ENCODE data around the gene HRK.

Gene HRK

GRCh38 chr12:116849216-116849615 is 32.0 kb downstream of the HRK start:
- H3K27me3 ChIP-seq (ENCODE audit: insufficient read depth, low read length) = peaks cover 30% of the 10 kb centered on the region
- H3K79me2 ChIP-seq (ENCODE audit: control insufficient read depth, insufficient read depth, low read length, unreplicated experiment) = no peaks in the 10 kb centered on the region
- H3K4me1 ChIP-seq (ENCODE audit: control insufficient read depth, insufficient read depth, low read length, unreplicated experiment) = no peaks in the 10 kb centered on the region
- H2AFZ ChIP-seq (ENCODE audit: low read length, unreplicated experiment) = no peak overlapping the region
- no peak overlapping the region for H3K27ac ChIP-seq (ENCODE audit: low read depth, low read length)
- H3K4me3 ChIP-seq (ENCODE audit: low read depth, low read length) = no peak overlapping the region
- H3K36me3 ChIP-seq (ENCODE audit: insufficient read depth, low read length) = no peaks in the 10 kb centered on the region

- Histone ChIP-seq H3K27me3 (ENCODE audit: insufficient read depth, low read length) (peaks cover 8% of the 10 kb centered on the region; the same call in 1 of the 2 replicates), H2AFZ (ENCODE audit: low read length, unreplicated experiment) (no peak overlapping the region), H3K4me1 (ENCODE audit: control insufficient read depth, insufficient read depth, low read length, unreplicated experiment) (no peaks in the 10 kb centered on the region), H3K36me3 (ENCODE audit: insufficient read depth, low read length) (no peaks in the 10 kb centered on the region), H3K79me2 (ENCODE audit: control insufficient read depth, insufficient read depth, low read length, unreplicated experiment) (no peaks in the 10 kb centered on the region), H3K4me3 (ENCODE audit: low read depth, low read length) (no peak overlapping the region), H3K27ac (ENCODE audit: low read depth, low read length) (no peak overlapping the region)
These were observed 38.2 kb downstream of the HRK start for GRCh38 chr12:116843085-116843484.

GRCh38 chr12:116839287-116839830 is 41.9 kb downstream of the HRK start:
- H3K36me3 ChIP-seq (ENCODE audit: insufficient read depth, low read length) = no peaks in the 10 kb centered on the region
- H3K27me3 ChIP-seq (ENCODE audit: insufficient read depth, low read length) = peaks cover 4% of the 10 kb centered on the region; the same call in 1 of the 2 replicates
- no peaks in the 10 kb centered on the region for H3K4me1 ChIP-seq (ENCODE audit: control insufficient read depth, insufficient read depth, low read length, unreplicated experiment)
- H3K27ac ChIP-seq (ENCODE audit: low read depth, low read length) = no peak overlapping the region
- no peaks in the 10 kb centered on the region for H3K79me2 ChIP-seq (ENCODE audit: control insufficient read depth, insufficient read depth, low read length, unreplicated experiment)
- no peak overlapping the region for H2AFZ ChIP-seq (ENCODE audit: low read length, unreplicated experiment)
- H3K4me3 ChIP-seq (ENCODE audit: low read depth, low read length) = no peak overlapping the region

GRCh38 chr12:116838365-116838764 is 42.9 kb downstream of the HRK start:
- no peak overlapping the region for H2AFZ ChIP-seq (ENCODE audit: low read length, unreplicated experiment)
- H3K4me1 ChIP-seq (ENCODE audit: control insufficient read depth, insufficient read depth, low read length, unreplicated experiment) = no peaks in the 10 kb centered on the region
- no peak overlapping the region for H3K4me3 ChIP-seq (ENCODE audit: low read depth, low read length)
- H3K36me3 ChIP-seq (ENCODE audit: insufficient read depth, low read length) = no peaks in the 10 kb centered on the region
- H3K27ac ChIP-seq (ENCODE audit: low read depth, low read length) = no peak overlapping the region
- no peaks in the 10 kb centered on the region for H3K79me2 ChIP-seq (ENCODE audit: control insufficient read depth, insufficient read depth, low read length, unreplicated experiment)
- H3K27me3 ChIP-seq (ENCODE audit: insufficient read depth, low read length) = peaks cover 4% of the 10 kb centered on the region; the same call in 1 of the 2 replicates

- no peak overlapping the region for H3K4me3 ChIP-seq (ENCODE audit: low read depth, low read length)
- no peaks in the 10 kb centered on the region for H3K4me1 ChIP-seq (ENCODE audit: control insufficient read depth, insufficient read depth, low read length, unreplicated experiment)
- H3K79me2 ChIP-seq (ENCODE audit: control insufficient read depth, insufficient read depth, low read length, unreplicated experiment) = no peaks in the 10 kb centered on the region
- no peak overlapping the region for H2AFZ ChIP-seq (ENCODE audit: low read length, unreplicated experiment)
- no peaks in the 10 kb centered on the region for H3K36me3 ChIP-seq (ENCODE audit: insufficient read depth, low read length)
- H3K27me3 ChIP-seq (ENCODE audit: insufficient read depth, low read length) = peaks cover 4% of the 10 kb centered on the region; the same call in 1 of the 2 replicates
- H3K27ac ChIP-seq (ENCODE audit: low read depth, low read length) = no peak overlapping the region
These were observed 44.1 kb downstream of the HRK start for GRCh38 chr12:116837097-116837496.

GRCh38 chr12:116835484-116835883 is 45.8 kb downstream of the HRK start:
- Histone ChIP-seq H3K4me1 (ENCODE audit: control insufficient read depth, insufficient read depth, low read length, unreplicated experiment) (no peaks in the 10 kb centered on the region), H3K79me2 (ENCODE audit: control insufficient read depth, insufficient read depth, low read length, unreplicated experiment) (no peaks in the 10 kb centered on the region), H3K27me3 (ENCODE audit: insufficient read depth, low read length) (peaks cover 4% of the 10 kb centered on the region), H3K27ac (ENCODE audit: low read depth, low read length) (no peak overlapping the region), H3K36me3 (ENCODE audit: insufficient read depth, low read length) (no peaks in the 10 kb centered on the region), H2AFZ (ENCODE audit: low read length, unreplicated experiment) (no peak overlapping the region), H3K4me3 (ENCODE audit: low read depth, low read length) (no peak overlapping the region)

GRCh38 chr12:116833474-116833873 is 47.8 kb downstream of the HRK start:
- peaks cover 5% of the 10 kb centered on the region for H3K27me3 ChIP-seq (ENCODE audit: insufficient read depth, low read length)
- no peak overlapping the region for H2AFZ ChIP-seq (ENCODE audit: low read length, unreplicated experiment)
- H3K27ac ChIP-seq (ENCODE audit: low read depth, low read length) = no peak overlapping the region
- no peak overlapping the region for H3K4me3 ChIP-seq (ENCODE audit: low read depth, low read length)
- H3K4me1 ChIP-seq (ENCODE audit: control insufficient read depth, insufficient read depth, low read length, unreplicated experiment) = no peaks in the 10 kb centered on the region
- no peaks in the 10 kb centered on the region for H3K79me2 ChIP-seq (ENCODE audit: control insufficient read depth, insufficient read depth, low read length, unreplicated experiment)
- no peaks in the 10 kb centered on the region for H3K36me3 ChIP-seq (ENCODE audit: insufficient read depth, low read length)

- no peaks in the 10 kb centered on the region for H3K79me2 ChIP-seq (ENCODE audit: control insufficient read depth, insufficient read depth, low read length, unreplicated experiment)
- H3K27ac ChIP-seq (ENCODE audit: low read depth, low read length) = no peak overlapping the region
- H3K4me3 ChIP-seq (ENCODE audit: low read depth, low read length) = no peak overlapping the region
These were observed 48.9 kb downstream of the HRK start for GRCh38 chr12:116832353-116832752.

GRCh38 chr12:116827432-116827831 is 53.8 kb downstream of the HRK start:
- H3K79me2 ChIP-seq (ENCODE audit: control insufficient read depth, insufficient read depth, low read length, unreplicated experiment) = no peaks in the 10 kb centered on the region
- H3K36me3 ChIP-seq (ENCODE audit: insufficient read depth, low read length) = no peaks in the 10 kb centered on the region
- H3K4me1 ChIP-seq (ENCODE audit: control insufficient read depth, insufficient read depth, low read length, unreplicated experiment) = no peaks in the 10 kb centered on the region

More at GRCh38 chr12:116832353-116832752, 48.9 kb downstream of the HRK start:
- H3K27me3 ChIP-seq (ENCODE audit: insufficient read depth, low read length) = peaks cover 9% of the 10 kb centered on the region
- no peaks in the 10 kb centered on the region for H3K36me3 ChIP-seq (ENCODE audit: insufficient read depth, low read length)
- no peaks in the 10 kb centered on the region for H3K4me1 ChIP-seq (ENCODE audit: control insufficient read depth, insufficient read depth, low read length, unreplicated experiment)
- H2AFZ ChIP-seq (ENCODE audit: low read length, unreplicated experiment) = no peak overlapping the region

GRCh38 chr12:116821291-116821690 is 60.0 kb downstream of the HRK start:
- Histone ChIP-seq H3K27me3 (ENCODE audit: insufficient read depth, low read length) (peaks cover 6% of the 10 kb centered on the region; the same call in 1 of the 2 replicates), H3K79me2 (ENCODE audit: control insufficient read depth, insufficient read depth, low read length, unreplicated experiment) (no peaks in the 10 kb centered on the region), H2AFZ (ENCODE audit: low read length, unreplicated experiment) (no peak overlapping the region), H3K4me1 (ENCODE audit: control insufficient read depth, insufficient read depth, low read length, unreplicated experiment) (peaks cover 12% of the 10 kb centered on the region), H3K36me3 (ENCODE audit: insufficient read depth, low read length) (no peaks in the 10 kb centered on the region), H3K4me3 (ENCODE audit: low read depth, low read length) (no peak overlapping the region), H3K27ac (ENCODE audit: low read depth, low read length) (no peak overlapping the region)

More at GRCh38 chr12:116827432-116827831, 53.8 kb downstream of the HRK start:
- Histone ChIP-seq H2AFZ (ENCODE audit: low read length, unreplicated experiment) (no peak overlapping the region), H3K27ac (ENCODE audit: low read depth, low read length) (no peak overlapping the region), H3K27me3 (ENCODE audit: insufficient read depth, low read length) (peaks cover 9% of the 10 kb centered on the region), H3K4me3 (ENCODE audit: low read depth, low read length) (no peak overlapping the region)

GRCh38 chr12:116820064-116820656 is 61.1 kb downstream of the HRK start:
- no peaks in the 10 kb centered on the region for H3K79me2 ChIP-seq (ENCODE audit: control insufficient read depth, insufficient read depth, low read length, unreplicated experiment)
- no peaks in the 10 kb centered on the region for H3K36me3 ChIP-seq (ENCODE audit: insufficient read depth, low read length)
- H2AFZ ChIP-seq (ENCODE audit: low read length, unreplicated experiment) = no peak overlapping the region
- H3K4me1 ChIP-seq (ENCODE audit: control insufficient read depth, insufficient read depth, low read length, unreplicated experiment) = peaks cover 12% of the 10 kb centered on the region
- H3K4me3 ChIP-seq (ENCODE audit: low read depth, low read length) = no peak overlapping the region
- H3K27me3 ChIP-seq (ENCODE audit: insufficient read depth, low read length) = peaks cover 6% of the 10 kb centered on the region; the same call in 1 of the 2 replicates
- no peak overlapping the region for H3K27ac ChIP-seq (ENCODE audit: low read depth, low read length)

All from ACC112 (cell line).